Measurements from ENCODE around the gene CXXC1. TPM values are rescaled to one million over a fixed set of nuclear protein-coding genes. Genes with fewer than 3 reads are reported as not detected.
"Not testable (repeated sequence)": the region's sequence is repeated elsewhere in the genome, so short reads cannot be mapped to it uniquely, and the experiment has no call there.

Gene CXXC1
- total RNA-seq, 1 donor from 2014 or later, result 94.9 TPM

DNA sequence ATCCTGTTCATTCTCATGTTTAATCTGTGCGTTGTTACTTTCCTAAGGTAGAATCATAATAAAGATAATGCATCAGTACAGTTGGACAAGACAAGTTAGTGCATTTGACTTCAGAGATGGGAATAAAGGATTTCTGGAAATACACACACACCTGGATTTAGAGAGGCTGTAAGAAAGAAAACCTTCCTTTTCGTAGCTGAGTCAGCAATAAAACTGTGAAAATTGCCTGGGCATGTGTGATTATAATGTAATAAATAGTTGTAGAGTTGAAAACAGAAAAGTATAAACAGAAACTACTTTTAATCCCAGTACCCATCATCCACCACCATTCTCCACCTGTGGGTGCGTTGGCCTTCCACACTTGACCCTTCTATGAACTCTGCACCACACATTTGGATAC lies 36.6 kb downstream of the CXXC1 start:
- H3K9me3 Mint-ChIP-seq, result no peaks in the 10 kb centered on the region
- no peaks in the 10 kb centered on the region for H3K36me3 Mint-ChIP-seq (ENCODE audit: low read depth)
- H3K27me3 Mint-ChIP-seq (ENCODE audit: low read depth), result peaks cover 7% of the 10 kb centered on the region
- intact Hi-C loops (cut with micrococcal nuclease), result no loop called here
- H3K4me1 Mint-ChIP-seq (ENCODE audit: low read depth), result no peaks in the 10 kb centered on the region
- no peak overlapping the region for H3K4me3 Mint-ChIP-seq (ENCODE audit: low read depth)
- H3K27ac Mint-ChIP-seq, result no peak overlapping the region
- DNase-seq (ENCODE audit: low spot score), result no peak

DNA sequence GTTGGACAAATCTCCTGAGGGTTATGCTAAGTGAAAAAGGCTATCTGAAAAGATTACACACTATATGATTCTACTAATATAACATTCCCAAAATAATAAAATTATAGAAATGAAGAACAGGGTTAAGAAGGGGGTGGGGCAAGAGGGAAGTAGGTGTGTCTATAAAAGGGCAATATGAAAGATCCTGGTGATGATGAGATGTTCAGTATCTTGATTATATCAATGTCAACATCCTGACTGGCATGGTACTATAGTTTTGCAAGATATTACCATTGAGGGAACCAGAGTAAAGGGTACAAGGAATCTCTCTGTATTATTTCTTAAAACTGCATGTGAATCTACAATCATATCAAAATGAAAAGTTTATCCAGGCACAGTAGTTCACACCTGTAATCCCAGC lies 37.9 kb downstream of the CXXC1 start:
- intact Hi-C loops (cut with micrococcal nuclease), result no loop called here
- no peaks in the 10 kb centered on the region for H3K36me3 Mint-ChIP-seq (ENCODE audit: low read depth)
- no peak overlapping the region for H3K4me3 Mint-ChIP-seq (ENCODE audit: low read depth)

DNA sequence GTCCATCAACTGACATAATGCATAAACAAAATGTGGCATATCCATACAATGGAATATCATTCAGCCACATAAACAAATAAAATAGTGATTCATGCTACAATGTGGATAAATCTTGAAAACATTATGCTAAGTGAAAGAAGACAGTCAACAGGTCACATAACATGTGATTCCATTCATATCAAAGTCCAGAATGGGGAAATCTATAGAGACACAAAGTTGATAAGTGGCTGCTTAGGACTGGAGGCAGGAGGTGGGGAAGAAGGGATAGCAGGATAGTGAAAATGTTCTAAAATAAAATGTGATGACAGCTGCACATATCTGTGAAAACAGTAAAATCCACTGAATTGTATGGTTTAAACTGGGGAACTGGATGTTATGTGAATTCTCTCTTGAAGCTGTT lies 39.9 kb downstream of the CXXC1 start:
- Mint-ChIP-seq H3K4me1 (ENCODE audit: low read depth) (no peaks in the 10 kb centered on the region), H3K36me3 (ENCODE audit: low read depth) (peaks cover 3% of the 10 kb centered on the region), H3K4me3 (ENCODE audit: low read depth) (no peak overlapping the region), H3K9me3 (peaks cover 5% of the 10 kb centered on the region), H3K27ac (no peak overlapping the region), H3K27me3 (ENCODE audit: low read depth) (peaks cover 8% of the 10 kb centered on the region)
- intact Hi-C loops (cut with micrococcal nuclease), result no loop called here
- no peak for DNase-seq (ENCODE audit: low spot score)

More for the DNA sequence above, 37.9 kb downstream of the CXXC1 start:
- DNase-seq (ENCODE audit: low spot score), result no peak
- Mint-ChIP-seq H3K27ac (no peak overlapping the region), H3K4me1 (ENCODE audit: low read depth) (no peaks in the 10 kb centered on the region), H3K9me3 (no peaks in the 10 kb centered on the region), H3K27me3 (ENCODE audit: low read depth) (peaks cover 7% of the 10 kb centered on the region)

DNA sequence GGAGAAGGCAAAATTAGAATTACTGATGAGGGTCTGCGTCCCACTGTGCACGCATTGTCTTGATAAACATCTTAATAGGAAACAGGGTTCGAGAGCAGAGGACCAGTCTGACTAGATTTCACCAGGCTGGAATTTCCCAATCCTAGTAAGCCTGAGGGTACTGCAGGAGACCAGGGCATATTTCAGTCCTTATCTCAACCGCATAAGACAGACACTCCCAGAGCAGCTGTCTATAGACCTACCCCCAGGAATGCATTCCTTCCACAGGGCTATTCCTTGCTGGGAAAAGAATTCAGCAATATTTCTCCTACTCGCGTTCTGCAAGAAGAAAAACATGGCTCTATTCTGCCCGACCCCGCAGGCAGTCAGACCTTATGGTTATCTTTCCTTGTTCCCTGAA lies 45.7 kb downstream of the CXXC1 start:
- H3K4me3 Mint-ChIP-seq (ENCODE audit: low read depth); DNase-seq (ENCODE audit: low spot score); H3K27ac Mint-ChIP-seq; H3K4me1 Mint-ChIP-seq (ENCODE audit: low read depth); intact Hi-C loops (cut with micrococcal nuclease); H3K27me3 Mint-ChIP-seq (ENCODE audit: low read depth): not testable (repeated sequence)
- Mint-ChIP-seq H3K36me3 (ENCODE audit: low read depth) (peaks cover 16% of the 10 kb centered on the region), H3K9me3 (peaks cover 28% of the 10 kb centered on the region)

DNA sequence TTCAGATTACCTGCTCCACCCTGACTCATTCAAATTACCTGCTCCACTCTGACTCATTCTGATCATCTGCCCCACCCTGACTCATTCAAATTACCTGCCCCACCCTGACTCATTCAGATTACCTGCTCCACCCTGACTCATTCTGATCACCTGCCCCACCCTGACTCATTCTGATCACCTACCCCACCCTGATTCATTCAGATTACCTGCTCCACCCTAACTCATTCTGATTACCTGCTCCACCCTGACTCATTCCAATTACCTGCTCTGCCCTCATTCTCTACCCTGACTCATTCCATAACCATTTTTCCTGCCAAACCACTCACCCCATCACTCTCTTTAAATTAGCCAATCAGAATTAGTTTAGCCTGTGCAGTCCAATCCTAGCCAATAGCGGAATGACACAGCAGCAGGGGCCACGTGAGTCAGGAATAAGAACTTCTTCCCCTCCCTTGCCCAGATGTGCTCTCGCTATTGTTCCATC lies 47.4 kb downstream of the CXXC1 start:
- peaks cover 28% of the 10 kb centered on the region for H3K9me3 Mint-ChIP-seq
- intact Hi-C loops (cut with micrococcal nuclease), result loop anchor here (1.0 kb wide), 1 partner anchor 47 kb away; the partner anchor contains the start of gene CXXC1
- peaks cover 16% of the 10 kb centered on the region for H3K36me3 Mint-ChIP-seq (ENCODE audit: low read depth)
- H3K27ac Mint-ChIP-seq, result no peak overlapping the region
- H3K4me1 Mint-ChIP-seq (ENCODE audit: low read depth), result peaks cover 8% of the 10 kb centered on the region
- DNase-seq (ENCODE audit: low spot score), result peak; percentile 16
- H3K4me3 Mint-ChIP-seq (ENCODE audit: low read depth), result no peak overlapping the region
- H3K27me3 Mint-ChIP-seq (ENCODE audit: low read depth), result peaks cover 1% of the 10 kb centered on the region

DNA sequence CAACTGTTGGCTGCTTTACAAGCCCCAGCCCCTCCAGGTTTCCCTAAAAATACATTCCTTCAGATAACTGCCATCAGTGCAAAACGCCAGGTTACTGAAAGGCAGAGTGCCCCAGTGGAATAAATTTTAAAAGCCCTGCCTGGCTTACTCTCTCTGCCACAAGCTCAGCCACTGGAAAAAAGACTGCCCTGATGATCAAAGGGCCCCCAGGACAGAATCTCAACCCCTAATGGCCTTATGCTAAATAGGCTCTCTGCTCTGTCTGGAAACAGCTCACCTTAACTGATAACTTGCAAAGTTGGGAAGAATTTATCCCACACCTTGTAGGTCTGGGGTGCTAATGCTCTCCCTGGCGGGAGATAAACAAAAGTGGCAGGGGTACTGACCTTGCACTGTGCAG lies 55.1 kb downstream of the CXXC1 start:
- Mint-ChIP-seq H3K9me3 (no peaks in the 10 kb centered on the region), H3K36me3 (ENCODE audit: low read depth) (no peaks in the 10 kb centered on the region), H3K4me1 (ENCODE audit: low read depth) (no peaks in the 10 kb centered on the region), H3K27ac (no peak overlapping the region), H3K27me3 (ENCODE audit: low read depth) (peaks cover 15% of the 10 kb centered on the region), H3K4me3 (ENCODE audit: low read depth) (no peak overlapping the region)
- DNase-seq (ENCODE audit: low spot score), result no peak
- intact Hi-C loops (cut with micrococcal nuclease), result no loop called here

Other genes with a start within 250 kb of the CXXC1 start
- not detected in 2 replicates for gene MYO5B, start 92.5 kb downstream of the CXXC1 start, total RNA-seq
- gene CFAP53, start 21.2 kb downstream of the CXXC1 start, total RNA-seq, result 0.25 and 0.51 TPM in 2 replicates
- 78.4 and 79.7 TPM in 2 replicates for gene MBD1, start 6.2 kb downstream of the CXXC1 start, total RNA-seq
- 23.5 and 23.6 TPM in 2 replicates for gene SKA1, start 87.4 kb upstream of the CXXC1 start, total RNA-seq